GM19035 (cell line): ENCODE data around the gene ARHGAP21.
"Not testable (repeated sequence)": the region's sequence is repeated elsewhere in the genome, so short reads cannot be mapped to it uniquely, and the experiment has no call there.

Experiments
- ATAC-seq: cut with Tn5 transposase; IDR thresholded peaks from one replicate; pipeline ENCODE4 v1.9.1; 2021; ENCODE audit not compliant: unreplicated experiment

Gene ARHGAP21

GRCh38 chr10:24690961-24691512 lies 32.6 kb downstream of the ARHGAP21 start:
- ATAC-seq, result no peak

GRCh38 chr10:24685958-24686540 lies 37.6 kb downstream of the ARHGAP21 start:
- ATAC-seq, result no peak

GRCh38 chr10:24683554-24683953 lies 40.1 kb downstream of the ARHGAP21 start:
- no peak for ATAC-seq

- ATAC-seq, result no peak
Measured at GRCh38 chr10:24681572-24682088, 42.1 kb downstream of the ARHGAP21 start.

- ATAC-seq, result no peak
Measured at GRCh38 chr10:24680647-24681524, 42.8 kb downstream of the ARHGAP21 start.

GRCh38 chr10:24678757-24679156 lies 44.9 kb downstream of the ARHGAP21 start:
- no peak for ATAC-seq

- peak; percentile 66 for ATAC-seq
Measured at GRCh38 chr10:24674892-24675632, 48.6 kb downstream of the ARHGAP21 start.

GRCh38 chr10:24670964-24671670 lies 52.6 kb downstream of the ARHGAP21 start:
- ATAC-seq, result no peak

- no peak for ATAC-seq
Measured at GRCh38 chr10:24669285-24669852, 54.3 kb downstream of the ARHGAP21 start.

GRCh38 chr10:24668247-24668646 lies 55.4 kb downstream of the ARHGAP21 start:
- ATAC-seq, result no peak

GRCh38 chr10:24664991-24665390 lies 58.7 kb downstream of the ARHGAP21 start:
- no peak for ATAC-seq

- no peak for ATAC-seq
Measured at GRCh38 chr10:24661376-24661775, 62.3 kb downstream of the ARHGAP21 start.

- not testable (repeated sequence) for ATAC-seq
Measured at GRCh38 chr10:24658319-24658718, 65.4 kb downstream of the ARHGAP21 start.

GRCh38 chr10:24656326-24656725 lies 67.4 kb downstream of the ARHGAP21 start:
- ATAC-seq, result not testable (repeated sequence)

- peak; percentile 89 for ATAC-seq
Measured at GRCh38 chr10:24652381-24652957, 71.2 kb downstream of the ARHGAP21 start.

GRCh38 chr10:24651923-24652322 lies 71.8 kb downstream of the ARHGAP21 start:
- peak; percentile 2 for ATAC-seq

- no peak for ATAC-seq
Measured at GRCh38 chr10:24650669-24651391, 72.9 kb downstream of the ARHGAP21 start.

- ATAC-seq, result no peak
Measured at GRCh38 chr10:24645784-24646183, 77.9 kb downstream of the ARHGAP21 start.

GRCh38 chr10:24645022-24645421 lies 78.7 kb downstream of the ARHGAP21 start:
- no peak for ATAC-seq
